Measurements from ENCODE around the gene LYZL1.
"Not testable (repeated sequence)": the region's sequence is repeated elsewhere in the genome, so short reads cannot be mapped to it uniquely, and the experiment has no call there.

LYZL1 gene

GRCh38 chr10:29337526-29337925 is 48.7 kb downstream of the LYZL1 start:
- ATAC-seq: not testable (repeated sequence)

DNA sequence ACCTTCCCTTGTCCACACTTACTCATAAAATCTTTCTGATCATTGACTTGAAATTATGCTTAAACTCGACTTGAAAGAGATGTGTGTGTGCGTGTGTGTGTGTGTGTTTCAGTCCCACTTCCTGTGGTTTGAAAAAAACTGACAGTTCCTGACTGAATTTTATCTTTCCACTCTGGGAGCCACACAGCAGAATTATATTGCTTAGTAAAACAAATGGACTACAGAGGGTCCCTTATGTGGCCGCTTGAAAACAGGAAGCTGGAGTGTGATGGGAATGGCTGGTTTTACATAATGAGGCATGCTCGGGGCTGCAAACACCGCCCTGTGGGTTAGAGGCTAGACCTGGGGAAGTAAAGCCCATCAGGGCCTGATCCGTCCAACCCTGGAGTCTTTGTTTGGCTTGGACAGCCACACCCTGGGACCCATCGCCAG is 54.8 kb downstream of the LYZL1 start:
- no peak for ATAC-seq

DNA sequence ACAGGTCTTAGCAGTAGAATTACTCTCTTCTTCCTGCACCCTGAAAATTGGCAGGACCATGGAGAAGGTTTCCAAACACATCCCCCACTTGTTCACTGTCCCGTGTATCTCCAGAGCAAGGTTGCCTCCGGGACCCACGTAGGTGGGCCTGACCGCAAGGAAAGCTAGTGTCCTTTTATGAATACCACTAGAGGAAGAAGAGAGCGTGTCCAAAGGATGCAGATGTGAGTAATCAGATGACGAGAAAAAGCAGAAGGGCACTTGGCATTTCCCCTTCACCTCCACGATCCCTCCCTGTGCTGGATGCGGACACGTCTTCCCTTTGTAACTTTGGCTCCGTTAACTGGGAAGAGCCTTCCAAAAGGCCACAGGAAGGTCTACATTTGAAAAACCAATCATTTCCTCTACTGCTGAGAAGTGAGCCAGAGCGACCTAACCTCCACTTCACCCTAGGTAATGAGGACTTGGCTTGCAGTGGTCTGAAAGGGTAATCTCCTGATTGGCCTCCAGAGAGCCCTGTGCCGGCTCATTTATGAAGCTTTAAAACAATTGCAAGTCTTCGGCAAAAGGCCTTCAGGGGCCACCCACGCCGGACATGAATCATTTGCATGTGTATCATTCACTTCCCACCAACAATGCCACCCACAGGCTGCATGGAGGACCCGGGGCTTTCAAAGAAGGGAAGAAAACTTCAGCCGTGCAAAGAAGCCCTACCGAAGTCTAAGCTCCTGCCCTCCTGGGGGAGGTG is 55.4 kb downstream of the LYZL1 start:
- no peak for ATAC-seq

DNA sequence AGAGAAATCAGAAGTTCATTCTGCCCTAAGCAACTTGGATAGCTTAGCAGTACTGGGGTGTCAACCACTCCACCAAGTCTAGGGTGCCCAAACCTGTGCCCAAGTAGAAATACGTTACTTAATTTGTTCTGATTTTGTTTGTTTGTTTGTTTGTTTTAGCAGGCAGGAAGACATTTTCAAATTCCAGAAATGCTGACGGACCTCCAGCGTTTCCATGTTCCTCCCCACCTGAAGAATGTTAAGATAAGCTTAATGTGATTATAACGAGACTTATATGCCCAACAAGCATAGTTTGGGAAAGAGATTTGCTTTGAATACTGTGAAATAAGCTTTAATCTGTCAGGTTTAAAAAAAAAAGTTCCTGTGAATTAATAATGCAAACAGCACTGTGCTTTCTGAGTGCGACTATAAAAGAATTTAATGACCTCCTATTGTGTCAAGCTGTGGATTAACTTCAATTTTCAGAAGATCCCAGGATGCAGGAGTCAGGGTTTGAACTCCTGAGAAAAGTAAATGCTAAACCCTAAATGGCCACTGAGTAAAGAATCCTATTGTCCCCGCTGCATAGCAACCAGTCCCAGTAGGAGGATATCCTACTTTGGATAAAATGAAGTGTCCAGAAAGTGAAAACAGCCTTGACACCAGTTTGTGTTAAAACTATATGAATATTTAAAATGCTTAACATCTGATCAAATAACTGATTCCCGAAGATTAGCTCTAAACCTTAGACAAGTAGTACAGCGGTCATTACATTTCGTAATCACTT is 56.5 kb downstream of the LYZL1 start:
- no peak for ATAC-seq

DNA sequence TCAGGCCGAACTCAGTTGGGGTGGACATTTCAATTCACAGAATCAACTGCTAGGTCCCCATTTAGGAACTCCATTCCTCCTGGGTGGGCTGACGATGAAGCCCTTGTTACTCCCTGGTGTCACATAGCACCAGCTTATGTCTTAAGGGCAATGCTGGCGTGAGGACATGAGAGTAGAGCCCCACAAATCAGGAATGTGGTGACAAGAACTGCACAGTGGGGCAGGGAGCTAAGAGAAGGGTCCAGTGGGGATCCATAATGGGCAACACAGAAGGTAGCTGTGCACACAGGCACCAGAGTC is 57.0 kb downstream of the LYZL1 start:
- ATAC-seq: no peak

DNA sequence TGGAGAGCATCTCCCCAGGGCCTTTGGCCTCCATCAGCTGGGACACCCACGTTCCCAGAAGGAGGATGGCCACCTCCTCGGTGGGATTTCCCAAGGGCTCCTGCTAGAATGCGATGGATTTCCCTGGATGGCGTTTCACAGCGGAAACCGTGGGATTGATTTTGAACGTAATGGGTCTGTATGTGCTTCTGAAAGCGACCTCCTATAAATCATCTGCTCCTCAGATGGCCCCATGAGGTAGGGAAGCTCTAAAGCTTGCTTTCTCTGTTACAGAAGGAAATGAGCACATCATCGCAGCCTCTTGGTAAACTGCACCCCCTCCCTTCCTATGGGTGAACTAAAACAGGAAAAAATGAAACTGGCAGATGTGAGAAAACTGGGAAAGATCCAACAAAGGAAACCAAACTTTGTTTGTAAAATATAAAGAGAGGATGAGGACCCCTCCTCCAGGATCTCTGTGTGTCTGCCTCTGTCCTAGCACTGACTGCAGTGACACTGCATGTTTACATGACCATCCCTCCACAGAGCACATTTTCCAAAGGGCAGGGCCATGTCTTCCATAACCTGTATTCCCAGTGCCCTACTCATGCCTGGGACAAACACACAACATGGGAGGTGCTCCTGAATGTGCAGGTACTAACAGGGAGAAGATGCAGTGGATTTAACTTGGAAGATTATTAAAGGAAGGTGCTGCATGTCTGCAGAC is 57.6 kb downstream of the LYZL1 start:
- ATAC-seq: no peak

DNA sequence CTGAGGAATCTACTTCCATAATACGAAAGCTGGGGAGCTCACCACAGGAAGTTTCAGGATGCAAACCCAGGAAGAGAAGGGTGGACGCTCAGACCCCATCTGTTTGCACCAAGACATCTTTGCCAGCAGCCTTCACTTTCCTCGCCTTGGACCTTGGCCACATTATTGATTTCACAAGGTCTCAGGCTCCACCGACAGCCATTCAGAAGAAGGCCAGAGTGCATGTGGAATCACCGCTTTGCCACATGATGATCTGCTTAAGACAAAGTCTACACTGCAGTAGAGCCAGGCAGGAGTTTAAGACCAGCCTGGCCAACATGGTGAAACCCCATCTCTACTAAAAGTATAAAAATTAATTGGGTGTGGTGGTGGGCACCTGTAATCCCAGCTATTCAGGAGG is 60.0 kb downstream of the LYZL1 start:
- no peak for ATAC-seq

DNA sequence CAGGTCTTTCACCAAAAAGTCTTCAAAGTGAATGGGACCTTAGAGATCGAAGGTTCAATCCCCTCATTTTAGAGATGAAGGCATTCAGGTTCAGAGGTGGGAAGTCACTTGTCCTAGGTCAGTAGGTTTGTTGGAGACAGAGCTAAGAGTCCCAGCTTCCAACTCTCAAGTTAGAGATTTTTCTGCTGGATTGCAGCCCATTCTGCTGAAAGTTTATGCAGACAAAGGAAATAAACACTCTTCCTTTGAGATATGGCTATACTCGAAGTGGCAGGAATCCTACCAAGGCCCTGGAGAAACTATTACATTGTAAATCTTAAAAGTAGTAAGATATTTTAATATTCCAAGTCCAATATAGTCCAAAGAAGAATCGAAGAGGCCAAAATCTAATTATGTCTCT is 64.4 kb downstream of the LYZL1 start:
- ATAC-seq: no peak

DNA sequence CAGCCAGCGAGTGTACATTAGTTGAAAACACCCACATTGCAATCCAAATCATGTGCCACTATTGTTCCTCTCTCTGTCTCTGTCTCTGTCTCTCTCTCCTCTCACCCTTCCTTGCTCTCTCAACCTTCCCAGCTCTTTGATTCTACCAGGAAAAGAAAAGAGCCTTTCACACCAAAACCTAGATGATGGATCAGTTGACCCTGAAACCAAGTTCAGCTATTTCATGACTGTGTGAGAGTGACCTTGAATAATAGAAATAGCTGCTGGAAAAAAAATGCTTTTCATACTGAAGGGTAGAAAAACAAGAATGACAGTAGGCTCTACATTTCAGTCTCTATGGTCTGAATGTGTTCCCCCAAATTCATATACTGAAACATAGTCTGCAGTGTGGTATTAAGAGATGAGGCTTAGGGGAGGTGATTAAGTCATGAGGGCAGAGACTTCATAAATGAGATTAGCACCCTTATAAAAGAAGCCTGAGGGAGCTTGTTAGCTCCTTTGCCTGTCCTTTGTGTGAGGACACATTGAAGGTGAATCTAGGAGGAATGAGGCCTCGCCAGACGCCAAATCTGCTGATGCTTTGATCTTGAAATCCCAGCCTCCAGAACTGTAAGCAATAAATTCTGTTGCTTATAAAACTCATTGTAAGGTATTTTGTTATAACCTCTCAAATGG is 65.2 kb downstream of the LYZL1 start:
- no peak for ATAC-seq

GRCh38 chr10:29355411-29355991 is 66.6 kb downstream of the LYZL1 start:
- no peak for ATAC-seq

DNA sequence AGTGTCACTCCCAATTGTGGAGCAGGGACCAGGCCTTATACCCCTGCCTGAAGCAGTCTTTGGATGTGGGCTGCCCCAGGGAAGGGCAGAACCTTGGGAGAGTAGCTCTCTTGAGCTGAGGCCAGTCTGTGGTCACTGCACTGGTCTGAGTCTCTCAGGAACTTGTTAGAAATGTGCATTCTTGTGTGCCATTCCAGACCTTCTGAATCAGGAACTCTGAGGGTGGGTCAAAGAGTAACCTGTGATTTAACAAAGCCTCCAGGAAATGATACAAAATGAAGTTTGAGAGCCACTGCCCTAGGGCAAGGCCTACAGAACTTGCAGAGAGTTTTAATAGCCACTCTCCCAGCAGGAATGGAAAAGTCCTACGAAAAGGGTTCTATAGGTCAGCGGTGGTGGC is 68.1 kb downstream of the LYZL1 start:
- no peak for ATAC-seq

DNA sequence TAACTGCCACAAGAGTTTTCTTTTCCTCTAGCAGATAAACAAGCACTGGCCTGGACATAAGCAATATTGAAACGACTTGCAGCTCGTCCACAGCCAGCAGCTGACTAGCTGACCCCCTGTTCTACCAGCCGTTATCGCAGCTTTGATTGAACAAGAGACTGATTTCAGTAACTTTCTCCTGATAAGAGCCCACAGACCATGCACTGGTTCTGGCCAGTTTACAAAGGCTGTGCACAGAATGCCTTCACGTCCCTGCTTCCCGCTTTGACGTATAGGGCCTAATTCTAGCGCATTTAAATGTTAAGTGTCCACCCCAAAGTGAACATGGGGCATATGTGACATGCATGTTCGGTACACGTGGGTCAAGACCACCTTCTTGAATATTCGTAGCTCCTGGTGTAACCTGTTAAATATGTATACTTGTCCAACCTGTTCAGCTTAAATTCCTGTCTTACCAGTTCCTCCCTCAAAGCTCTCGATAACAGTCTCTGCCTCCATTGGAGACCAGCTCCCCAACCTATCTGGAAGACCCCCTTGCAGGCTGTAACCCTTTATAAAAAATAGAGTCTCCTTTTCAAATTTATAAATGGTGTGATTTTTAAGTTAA is 69.2 kb downstream of the LYZL1 start:
- no peak for ATAC-seq

GRCh38 chr10:29360215-29360853 is 71.5 kb downstream of the LYZL1 start:
- not testable (repeated sequence) for ATAC-seq

Data from activated CD4-positive, CD25-positive, alpha-beta regulatory T cell treated with anti-CD3 and anti-CD28 coated beads, Interleukin-2, amount 50 U/mL, for 24 hours (primary cell).